Astrocyte (in vitro differentiated cells and primary cell): Measurements from ENCODE around the gene MYPN. TPM values are rescaled to one million over a fixed set of nuclear protein-coding genes. Genes with fewer than 3 reads are reported as not detected.

Source experiments
- DNase-seq: peaks from one replicate; pipeline ENCODE4 v3.0.0-alpha.2; 2010; ENCODE audit warnings: low read depth
- FAIRE-seq: peaks from 2 replicates; lab custom pipeline; 2011; peaks lifted over from hg19 to GRCh38; lab: Jason Lieb, UNC
- H2AFZ ChIP-seq: 2 replicates; pipeline ENCODE4 v1.6.0; 2012; ENCODE audit warnings: low read depth, low read length, inconsistent platforms
- H3K27ac ChIP-seq: 2 replicates; pipeline ENCODE4 v1.5.1; 2011; ENCODE audit warnings: low read depth, low read length, inconsistent platforms
- H3K27me3 ChIP-seq: 2 replicates; pipeline ENCODE4 v1.6.0; 2011; ENCODE audit warnings: low read length, inconsistent platforms; ENCODE audit not compliant: insufficient read depth
- H3K36me3 ChIP-seq: 2 replicates; pipeline ENCODE4 v1.5.1; 2011; ENCODE audit warnings: low read length, inconsistent platforms; ENCODE audit not compliant: insufficient read depth
- H3K4me1 ChIP-seq: 2 replicates; pipeline ENCODE4 v1.5.1; 2011; ENCODE audit warnings: low read length, inconsistent platforms; ENCODE audit not compliant: insufficient read depth
- H3K4me2 ChIP-seq: 2 replicates; pipeline ENCODE4 v1.6.0; 2012; ENCODE audit warnings: low read length, inconsistent platforms
- H3K4me3 ChIP-seq: 2 replicates; pipeline ENCODE4 v1.5.1; 2011; ENCODE audit warnings: low read depth, mild to moderate bottlenecking, low read length, inconsistent platforms; ENCODE audit not compliant: insufficient read depth
- H3K79me2 ChIP-seq: 2 replicates; pipeline ENCODE4 v1.6.0; 2012; ENCODE audit warnings: mild to moderate bottlenecking, low read length, inconsistent platforms; ENCODE audit not compliant: insufficient read depth
- H3K9ac ChIP-seq: 2 replicates; pipeline ENCODE4 v1.6.0; 2012; ENCODE audit warnings: mild to moderate bottlenecking, low read length, inconsistent platforms
- H3K9me3 ChIP-seq: 2 replicates; pipeline ENCODE4 v1.5.1; 2012; ENCODE audit warnings: low read depth, mild to moderate bottlenecking, low read length, inconsistent platforms; ENCODE audit not compliant: insufficient read depth
- H4K20me1 ChIP-seq: 2 replicates; pipeline ENCODE4 v1.6.0; 2012; ENCODE audit warnings: low read length, inconsistent platforms; ENCODE audit not compliant: insufficient read depth
- H3K27ac Mint-ChIP-seq: one replicate; pipeline ENCODE4 v1.8.0; 2021; ENCODE audit warnings: mild to moderate bottlenecking, mixed read lengths; ENCODE audit not compliant: unreplicated experiment
- H3K27me3 Mint-ChIP-seq: one replicate; pipeline ENCODE4 v1.8.0; 2021; ENCODE audit warnings: low read depth, mixed read lengths; ENCODE audit not compliant: unreplicated experiment
- H3K36me3 Mint-ChIP-seq: one replicate; pipeline ENCODE4 v1.8.0; 2021; ENCODE audit warnings: low read depth, mixed read lengths; ENCODE audit not compliant: unreplicated experiment
- H3K4me1 Mint-ChIP-seq: one replicate; pipeline ENCODE4 v1.8.0; 2021; ENCODE audit warnings: low read depth, mixed read lengths; ENCODE audit not compliant: unreplicated experiment
- H3K4me3 Mint-ChIP-seq: one replicate; pipeline ENCODE4 v1.8.0; 2021; ENCODE audit warnings: mild to moderate bottlenecking, moderate library complexity, mixed read lengths; ENCODE audit not compliant: unreplicated experiment
- H3K9me3 Mint-ChIP-seq: one replicate; pipeline ENCODE4 v1.8.0; 2021; ENCODE audit warnings: mild to moderate bottlenecking, mixed read lengths; ENCODE audit not compliant: unreplicated experiment
- CTCF ChIP-seq: IDR thresholded peaks from 2 replicates; pipeline ENCODE4 v1.5.1; 2011; ENCODE audit warnings: low read depth, mild to moderate bottlenecking, inconsistent platforms, low read length, moderate library complexity; ENCODE audit not compliant: insufficient read depth
- EZH2 ChIP-seq: IDR thresholded peaks from 2 replicates; pipeline ENCODE4 v1.6.1; 2012; ENCODE audit warnings: mild to moderate bottlenecking, low read length, inconsistent platforms; ENCODE audit not compliant: insufficient read depth
- total RNA-seq: library from RNA; stranded (reverse); gene quantifications from 2 replicates; pipeline ENCODE4 v1.2.1, GENCODE V29; 2021

The MYPN gene
- total RNA-seq, 1 donor from 2014 or later: 0.11 TPM

GRCh38 chr10:68180490-68180889 lies 71.2 kb downstream of the MYPN start:
- peaks cover 2% of the 10 kb centered on the region for H3K4me1 Mint-ChIP-seq
- no peak overlapping the region for H3K4me3 Mint-ChIP-seq
- no peak for FAIRE-seq

GRCh38 chr10:68184546-68184945 lies 75.3 kb downstream of the MYPN start:
- FAIRE-seq: no peak

More at GRCh38 chr10:68180490-68180889, 71.2 kb downstream of the MYPN start:
- Mint-ChIP-seq H3K9me3 (no peaks in the 10 kb centered on the region), H3K36me3 (no peaks in the 10 kb centered on the region), H3K27ac (no peak overlapping the region), H3K27me3 (peaks cover 6% of the 10 kb centered on the region)
- Histone ChIP-seq H2AFZ (no peak overlapping the region), H4K20me1 (no peaks in the 10 kb centered on the region), H3K27ac (no peak overlapping the region), H3K4me1 (no peaks in the 10 kb centered on the region), H3K9ac (no peak overlapping the region), H3K79me2 (no peaks in the 10 kb centered on the region), H3K4me2 (no peak overlapping the region), H3K36me3 (no peaks in the 10 kb centered on the region), H3K4me3 (no peak overlapping the region), H3K27me3 (no peaks in the 10 kb centered on the region), H3K9me3 (no peaks in the 10 kb centered on the region)
- DNase-seq: no peak
- no peak for TF ChIP-seq EZH2
- no peak for TF ChIP-seq CTCF

More at GRCh38 chr10:68184546-68184945, 75.3 kb downstream of the MYPN start:
- Mint-ChIP-seq H3K9me3 (no peaks in the 10 kb centered on the region), H3K4me1 (peaks cover 5% of the 10 kb centered on the region), H3K36me3 (no peaks in the 10 kb centered on the region), H3K4me3 (no peak overlapping the region), H3K27me3 (peaks cover 14% of the 10 kb centered on the region), H3K27ac (no peak overlapping the region)
- peaks cover 4% of the 10 kb centered on the region for H3K27me3 ChIP-seq
- TF ChIP-seq CTCF: no peak
- TF ChIP-seq EZH2: no peak
- H4K20me1 ChIP-seq: no peaks in the 10 kb centered on the region
- H3K79me2 ChIP-seq: no peaks in the 10 kb centered on the region
- H3K9ac ChIP-seq: no peak overlapping the region
- H3K9me3 ChIP-seq: no peaks in the 10 kb centered on the region
- no peak overlapping the region for H3K4me3 ChIP-seq
- no peaks in the 10 kb centered on the region for H3K4me1 ChIP-seq
- H2AFZ ChIP-seq: no peak overlapping the region
- H3K4me2 ChIP-seq: no peak overlapping the region
- DNase-seq: no peak
- H3K36me3 ChIP-seq: no peaks in the 10 kb centered on the region
- H3K27ac ChIP-seq: no peak overlapping the region
